CD4-positive, alpha-beta T cell treated with Interleukin-4 for 1 hour (primary cell): ENCODE measurements around the gene WDR26.

Source experiments
- DNase-seq, 2 donors: peaks; one replicate each; pipeline ENCODE4 v3.0.0-alpha.2; 2020 to 2022

Gene WDR26

GRCh38 chr1:224343679-224344078, 90.9 kb downstream of the WDR26 start:
- no peak for DNase-seq

GRCh38 chr1:224340453-224341384, 93.9 kb downstream of the WDR26 start:
- DNase-seq: peak; percentile 29 to 32

DNA sequence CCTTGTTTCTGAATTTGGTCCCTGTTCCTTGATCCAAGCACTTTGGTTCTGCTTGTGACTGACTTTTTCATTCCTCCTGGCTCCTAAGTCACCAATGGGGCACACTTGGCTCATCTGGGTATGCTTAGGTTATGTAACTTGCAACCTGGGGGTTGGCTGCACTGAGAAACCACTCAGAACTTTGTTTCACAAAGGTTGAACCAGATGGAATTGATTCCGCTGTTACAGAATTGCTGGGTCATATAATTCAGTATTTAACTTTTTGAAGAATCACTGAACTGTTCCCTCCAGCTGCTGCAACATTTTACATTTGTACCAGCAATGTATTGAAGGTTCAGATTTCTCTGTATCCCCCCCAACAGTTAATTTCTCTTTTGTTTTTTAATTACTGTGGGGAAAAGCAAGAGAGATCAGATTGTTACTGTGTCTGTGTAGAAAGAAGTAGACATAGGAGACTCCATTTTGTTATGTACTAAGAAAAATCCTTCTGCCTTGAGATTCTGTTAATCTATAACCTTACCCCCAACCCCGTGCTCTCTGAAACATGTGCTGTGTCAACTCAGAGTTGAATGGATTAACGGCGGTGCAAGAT, 95.1 kb downstream of the WDR26 start:
- no peak for DNase-seq

GRCh38 chr1:224338150-224338838, 96.3 kb downstream of the WDR26 start:
- no peak for DNase-seq
